ENCODE data around the gene NSL1.
"Not testable (repeated sequence)": the region's sequence is repeated elsewhere in the genome, so short reads cannot be mapped to it uniquely, and the experiment has no call there.

Gene NSL1

DNA sequence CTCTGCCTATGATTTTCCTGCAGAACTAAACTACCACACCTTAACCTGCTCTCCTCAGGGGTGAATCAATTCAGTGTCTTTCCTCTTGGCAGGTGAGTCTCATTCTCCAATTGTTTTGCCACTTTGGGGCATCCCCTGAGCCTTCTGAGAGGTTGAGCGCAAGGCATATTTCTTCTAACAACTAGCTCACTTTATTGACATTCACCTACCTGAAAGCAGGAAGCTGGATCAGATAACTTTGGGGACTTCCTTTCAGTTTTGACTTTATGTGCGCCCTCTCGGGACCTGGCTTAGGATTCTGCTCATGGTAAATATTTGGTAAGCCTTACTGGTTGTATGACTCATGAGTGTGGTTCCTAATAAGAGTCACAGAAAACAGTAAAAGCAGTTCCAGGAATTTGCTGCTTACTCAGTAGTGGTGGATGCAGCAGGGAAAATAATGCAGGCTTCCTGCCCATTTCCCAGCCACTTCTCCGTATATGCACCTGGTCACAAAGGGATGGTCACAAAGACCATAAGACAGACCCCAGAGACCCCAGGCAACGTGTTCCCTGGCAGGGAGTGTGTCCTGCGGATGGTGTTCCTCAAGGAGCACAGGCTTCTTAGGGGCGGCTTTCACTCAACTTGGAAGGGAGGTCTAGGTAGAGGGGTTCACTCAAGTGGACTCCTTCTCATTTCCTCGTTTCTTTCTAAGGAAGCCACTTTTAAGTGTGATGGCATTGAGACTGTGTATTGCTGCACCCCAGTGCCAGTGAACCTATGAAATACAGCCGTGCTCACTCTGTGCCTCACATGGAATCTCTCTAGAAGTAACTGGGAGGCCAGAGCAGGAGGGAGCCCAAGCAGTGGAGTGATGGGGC, 70.0 kb downstream of the NSL1 start:
- intact Hi-C loops (cut with DNase I), result no loop called here
- DNase-seq, result no peak

GRCh38 chr1:212719633-212720032, 71.9 kb downstream of the NSL1 start:
- no peak for DNase-seq
- intact Hi-C loops (cut with DNase I), result no loop called here

DNA sequence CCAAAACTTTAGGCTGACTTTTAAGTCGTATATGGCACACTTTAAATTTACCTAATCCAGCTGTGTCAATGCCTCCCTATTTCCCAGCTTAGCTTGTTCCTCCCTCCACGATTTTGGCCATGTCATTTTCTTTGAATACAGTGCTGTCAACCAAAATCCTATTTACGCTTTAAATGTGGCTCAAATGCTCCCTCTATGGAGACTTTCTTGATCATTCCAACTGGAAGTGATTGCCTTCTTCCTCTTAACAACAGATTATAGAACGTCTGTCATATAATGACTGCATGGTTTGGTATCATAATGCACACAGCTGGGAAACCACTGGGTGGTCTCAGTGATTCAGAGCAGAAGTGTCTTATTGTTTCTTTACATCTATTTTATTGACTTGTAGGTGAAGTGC, 73.1 kb downstream of the NSL1 start:
- DNase-seq, result no peak
- intact Hi-C loops (cut with DNase I), result no loop called here

DNA sequence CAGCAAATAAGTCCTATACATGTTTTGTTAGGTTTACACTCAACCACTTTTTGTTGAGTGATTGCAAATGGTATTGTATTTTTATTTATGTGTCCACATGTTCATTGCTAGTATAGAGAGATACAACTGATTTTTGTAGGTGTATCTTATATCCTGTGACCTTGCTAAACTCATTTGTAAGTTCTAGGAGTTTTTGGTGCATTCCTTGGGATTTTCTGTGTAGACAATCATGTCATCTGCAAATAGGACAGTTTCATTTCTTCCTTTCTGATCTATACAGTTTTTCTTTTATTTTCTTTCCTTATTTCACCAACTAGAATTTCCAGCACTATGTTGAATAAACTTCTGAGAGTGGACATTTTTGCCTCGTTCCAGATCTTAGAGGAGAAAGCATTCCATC, 75.4 kb downstream of the NSL1 start:
- intact Hi-C loops (cut with DNase I), result no loop called here
- no peak for DNase-seq

DNA sequence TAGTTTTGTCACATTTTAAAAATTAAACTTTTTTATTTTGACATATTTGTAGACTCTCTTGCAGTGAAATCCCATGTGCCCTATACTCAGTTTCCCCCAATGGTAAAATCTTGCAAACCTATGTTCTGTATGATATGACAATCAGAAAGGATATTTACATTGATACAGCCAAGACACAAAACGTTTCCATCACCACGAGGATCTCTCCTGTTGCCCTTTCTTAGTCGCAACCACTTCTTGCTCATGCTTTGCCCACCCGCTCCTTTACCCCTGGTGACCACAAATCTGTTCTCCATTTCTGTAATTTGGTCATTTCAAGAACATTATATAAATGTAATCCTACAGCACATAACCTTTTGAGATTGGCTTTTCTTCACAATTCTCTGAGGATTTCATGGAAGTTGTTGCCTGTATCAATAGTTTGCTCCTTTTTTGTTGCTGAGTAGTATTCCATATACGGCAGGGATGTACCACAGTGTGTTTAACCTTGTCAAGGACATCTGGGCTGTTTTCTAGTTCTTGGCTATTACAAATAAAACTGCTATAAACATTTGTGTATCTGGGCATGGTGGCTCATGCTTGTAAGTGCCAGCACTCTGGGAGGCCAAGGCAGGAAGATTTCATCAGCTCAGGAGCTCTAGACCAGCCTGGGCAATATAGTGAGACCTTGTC, 78.0 kb downstream of the NSL1 start:
- intact Hi-C loops (cut with DNase I), result no loop called here
- DNase-seq, result no peak

- no peak for DNase-seq
- intact Hi-C loops (cut with DNase I), result no loop called here
Observed at GRCh38 chr1:212712451-212713303, 78.9 kb downstream of the NSL1 start.

GRCh38 chr1:212711974-212712373, 79.6 kb downstream of the NSL1 start:
- intact Hi-C loops (cut with DNase I); DNase-seq: not testable (repeated sequence)

- intact Hi-C loops (cut with DNase I), result no loop called here
- DNase-seq, result peak in 5 of 42 donors; percentile 10 to 46 (median 15)
Observed at GRCh38 chr1:212710566-212710965, 81.0 kb downstream of the NSL1 start.

- DNase-seq, result peak in 1 of 42 donors; percentile 41
- intact Hi-C loops (cut with DNase I), result no loop called here
Observed at GRCh38 chr1:212703991-212704564, 87.5 kb downstream of the NSL1 start.

GRCh38 chr1:212702672-212703071, 88.9 kb downstream of the NSL1 start:
- DNase-seq, result peak in 1 of 42 donors; percentile 30
- intact Hi-C loops (cut with DNase I), result no loop called here

DNA sequence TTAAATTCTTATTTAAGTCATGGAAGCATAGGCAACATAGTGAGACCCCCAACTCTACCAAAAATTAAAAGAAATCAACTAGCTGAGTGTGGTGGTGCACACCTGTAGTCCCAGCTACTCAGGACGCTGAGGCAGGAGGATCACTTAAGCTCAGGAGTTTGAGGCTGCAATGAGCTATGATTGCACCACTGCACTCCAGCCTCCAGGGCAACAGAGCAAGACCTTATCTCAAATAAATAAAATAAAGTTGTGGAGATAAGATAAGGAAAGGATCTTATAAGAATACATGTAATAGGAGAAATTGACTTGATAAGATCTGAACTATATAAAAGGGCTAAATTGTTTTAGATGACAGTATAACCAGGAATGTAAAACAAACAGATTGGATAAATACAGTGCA, 89.7 kb downstream of the NSL1 start:
- DNase-seq, result no peak
- intact Hi-C loops (cut with DNase I), result no loop called here

GRCh38 chr1:212700892-212701819, 90.4 kb downstream of the NSL1 start:
- intact Hi-C loops (cut with DNase I), result no loop called here
- peak in 41 of 42 donors; percentile 29 to 83 (median 58) for DNase-seq

DNA sequence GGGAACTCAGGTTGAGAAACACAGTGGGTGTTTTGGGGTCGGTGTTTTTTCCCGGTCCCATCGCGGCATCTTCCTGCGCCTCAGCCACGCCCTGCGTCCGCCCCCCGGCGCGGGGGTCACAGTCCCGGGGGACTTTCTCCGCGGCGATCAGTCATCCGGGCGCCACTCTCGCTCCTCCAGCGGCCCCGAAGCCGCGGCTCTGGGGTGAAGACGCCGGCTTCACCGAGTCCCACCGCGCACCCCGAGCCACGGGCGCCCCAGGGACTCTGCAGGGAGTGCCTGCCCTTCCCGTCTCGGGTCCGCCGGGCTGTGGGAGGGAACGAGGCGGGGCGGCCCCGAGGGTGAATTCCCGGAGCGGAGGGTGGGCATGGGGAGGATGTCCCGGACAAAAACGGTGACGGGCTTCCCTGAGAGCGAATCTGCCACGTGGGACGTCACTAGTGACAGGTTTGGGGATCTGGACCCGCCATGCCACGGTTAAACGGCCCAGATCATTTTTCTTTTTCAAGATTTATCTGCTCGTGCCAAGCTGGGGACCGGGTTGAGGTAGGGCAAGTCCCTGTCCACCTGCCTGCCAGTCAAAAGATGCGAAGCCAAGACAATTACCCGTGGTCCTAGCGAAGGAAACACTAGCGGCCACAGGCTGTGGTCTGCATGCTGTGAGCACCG, 91.2 kb downstream of the NSL1 start:
- intact Hi-C loops (cut with DNase I), result no loop called here
- peak in 40 of 42 donors; percentile 14 to 70 (median 42) for DNase-seq

DNA sequence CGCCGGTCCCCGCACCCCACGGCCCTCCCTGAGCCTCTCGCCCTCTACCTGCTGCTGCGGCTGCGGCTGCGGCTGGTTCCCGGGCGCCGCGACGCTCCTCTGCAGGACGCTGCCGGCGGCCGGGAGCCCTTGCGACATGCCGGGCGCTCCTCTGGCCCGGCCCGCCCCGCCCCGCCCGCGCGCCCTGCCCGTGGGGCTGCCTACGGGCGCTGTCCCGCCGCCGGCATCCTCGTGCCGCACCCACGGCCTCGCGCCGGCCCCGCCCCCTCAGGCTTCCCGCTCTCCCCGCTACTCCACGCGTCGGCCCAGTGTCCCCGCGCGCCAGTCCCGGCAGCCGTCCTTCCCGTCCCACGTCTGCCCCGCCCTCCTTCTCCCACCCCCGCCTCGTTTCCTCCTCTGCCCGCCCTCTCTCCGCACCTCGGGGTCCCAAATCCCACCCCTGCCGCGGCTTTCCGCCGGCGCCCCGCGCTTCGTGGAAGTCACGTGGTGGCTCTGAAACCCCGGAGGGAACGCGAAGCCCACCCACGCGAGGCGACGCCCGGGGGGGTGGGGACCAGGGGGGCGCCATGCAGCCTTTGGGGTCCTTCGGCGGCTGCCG, 91.9 kb downstream of the NSL1 start, which contains the start of gene BATF3:
Gene BATF3, minus strand, starts transcription at position 216 of the 598 bp plus-strand sequence. Its CDS starts 78 bp downstream, at position 138.
- intact Hi-C loops (cut with DNase I), result no loop called here
- peak in 38 of 42 donors; percentile 20 to 71 (median 40) for DNase-seq

DNA sequence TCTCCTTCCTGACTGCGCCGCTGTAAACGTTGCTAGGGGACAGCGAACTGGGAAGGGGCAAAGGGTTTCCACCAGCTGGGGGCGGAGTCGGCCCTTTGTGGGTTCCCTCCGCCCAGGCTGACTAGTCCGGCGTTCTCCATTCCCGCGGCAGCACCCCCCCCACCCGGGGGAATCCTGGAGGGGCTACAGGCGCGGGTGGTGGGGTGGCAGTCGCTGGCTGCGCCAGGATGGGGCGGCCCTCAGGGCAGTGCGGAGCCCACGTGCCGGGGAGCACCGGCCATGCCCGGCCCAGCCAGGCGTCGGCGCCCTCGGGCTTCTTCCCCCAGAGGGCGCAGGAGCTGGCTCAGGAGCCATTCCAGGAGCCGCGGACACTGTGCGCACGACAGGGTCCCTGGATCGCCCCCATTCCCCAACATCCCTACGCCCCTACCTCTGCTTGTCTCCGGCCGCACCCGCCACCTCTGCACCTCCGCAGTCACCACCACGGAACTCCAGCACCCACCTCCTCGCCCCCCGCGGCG, 92.4 kb downstream of the NSL1 start:
- intact Hi-C loops (cut with DNase I), result no loop called here
- DNase-seq, result peak in 35 of 42 donors; percentile 11 to 60 (median 34)

DNA sequence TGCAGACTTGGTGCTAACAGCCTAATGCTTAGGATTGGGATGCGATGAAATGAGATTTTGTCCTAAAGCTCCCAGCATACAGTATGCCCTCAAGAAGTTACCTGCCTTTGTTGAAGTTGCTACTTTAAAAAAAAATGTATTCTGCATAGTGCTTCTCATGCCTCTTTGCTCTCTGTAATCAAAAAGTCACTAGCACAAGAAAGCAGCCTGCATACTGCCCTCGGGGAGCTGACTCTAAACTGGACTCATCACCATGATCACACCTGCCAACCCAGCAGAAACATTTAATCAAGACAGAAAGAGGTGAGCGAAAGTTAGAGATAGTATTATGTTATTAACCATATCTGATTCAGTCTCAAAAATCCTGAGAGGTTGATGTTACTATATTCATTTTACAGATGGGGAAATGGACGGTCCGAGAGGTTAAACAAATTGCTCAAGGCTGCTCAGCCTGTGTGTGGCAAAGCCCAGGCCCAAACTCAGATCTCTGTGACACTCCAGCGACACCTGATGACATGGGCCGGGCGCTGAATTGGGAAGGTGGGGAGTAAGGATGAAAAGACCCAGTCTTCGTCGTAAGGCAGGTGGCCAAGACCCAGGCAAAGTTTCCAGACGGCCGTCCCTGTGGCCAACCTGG, 93.0 kb downstream of the NSL1 start:
- peak in 2 of 42 donors; percentile 32 to 33 for DNase-seq
- intact Hi-C loops (cut with DNase I), result no loop called here
